Esophagus muscularis mucosa (tissue), 4 donors: ENCODE measurements around the gene ZNF234.

Experiments used
- EP300 ChIP-seq: sonication (generic); formaldehyde crosslinking; IDR thresholded peaks from one replicate; pipeline ENCODE4 v1.6.1; 2017; ENCODE audit warnings: antibody characterized with exemption
- POLR2A ChIP-seq: fragments of 450-650 bp; IDR thresholded peaks from one replicate; pipeline ENCODE4 v1.6.1; 2017; ENCODE audit warnings: antibody characterized with exemption, moderate library complexity, mild to moderate bottlenecking, low read depth
- TF ChIP-seq, protein P1 (sequence below), 3 experiments: fragments of 200-600 bp in 2 of 3; fragments of 450-650 bp in 1 of 3; sonication (generic) in 2 of 3; IDR thresholded peaks; one replicate each; pipeline ENCODE4 v1.5.1; 2017 to 2019; ENCODE audit warnings: antibody characterized with exemption in 3 of 3, mild to moderate bottlenecking in 2 of 3, moderate library complexity in 1 of 3

DNA sequence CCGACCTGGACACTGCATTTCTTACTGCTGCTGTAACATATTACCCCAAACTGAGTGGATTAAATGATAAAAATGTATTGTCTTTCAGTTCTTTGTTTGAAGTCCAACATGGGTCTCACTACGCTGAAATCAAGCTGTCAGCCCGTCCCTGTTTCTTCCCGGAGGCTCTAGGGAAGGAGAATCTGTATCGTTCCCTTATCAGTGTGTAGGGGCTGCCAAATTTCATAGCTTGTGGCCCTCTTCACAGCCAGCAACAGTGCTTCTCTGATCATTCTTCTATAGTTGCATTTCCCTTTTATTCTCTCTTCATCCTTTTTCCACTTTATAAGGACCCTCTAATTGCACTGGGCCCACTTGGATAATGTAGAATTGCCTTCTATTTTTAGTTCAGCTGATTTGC is 10.1 kb downstream of the ZNF234 start:
- TF ChIP-seq, protein P1, sequence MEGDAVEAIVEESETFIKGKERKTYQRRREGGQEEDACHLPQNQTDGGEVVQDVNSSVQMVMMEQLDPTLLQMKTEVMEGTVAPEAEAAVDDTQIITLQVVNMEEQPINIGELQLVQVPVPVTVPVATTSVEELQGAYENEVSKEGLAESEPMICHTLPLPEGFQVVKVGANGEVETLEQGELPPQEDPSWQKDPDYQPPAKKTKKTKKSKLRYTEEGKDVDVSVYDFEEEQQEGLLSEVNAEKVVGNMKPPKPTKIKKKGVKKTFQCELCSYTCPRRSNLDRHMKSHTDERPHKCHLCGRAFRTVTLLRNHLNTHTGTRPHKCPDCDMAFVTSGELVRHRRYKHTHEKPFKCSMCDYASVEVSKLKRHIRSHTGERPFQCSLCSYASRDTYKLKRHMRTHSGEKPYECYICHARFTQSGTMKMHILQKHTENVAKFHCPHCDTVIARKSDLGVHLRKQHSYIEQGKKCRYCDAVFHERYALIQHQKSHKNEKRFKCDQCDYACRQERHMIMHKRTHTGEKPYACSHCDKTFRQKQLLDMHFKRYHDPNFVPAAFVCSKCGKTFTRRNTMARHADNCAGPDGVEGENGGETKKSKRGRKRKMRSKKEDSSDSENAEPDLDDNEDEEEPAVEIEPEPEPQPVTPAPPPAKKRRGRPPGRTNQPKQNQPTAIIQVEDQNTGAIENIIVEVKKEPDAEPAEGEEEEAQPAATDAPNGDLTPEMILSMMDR (IDR thresholded peaks at IDR 0.05): no peak
- no peak for TF ChIP-seq EP300
- TF ChIP-seq POLR2A: no peak
